ENCODE measurements around the gene SPDYE4. TPM values are rescaled to one million over a fixed set of nuclear protein-coding genes. Genes with fewer than 3 reads are reported as not detected.

Gene SPDYE4
- total RNA-seq, 4 donors from 2014 or later: not detected

DNA sequence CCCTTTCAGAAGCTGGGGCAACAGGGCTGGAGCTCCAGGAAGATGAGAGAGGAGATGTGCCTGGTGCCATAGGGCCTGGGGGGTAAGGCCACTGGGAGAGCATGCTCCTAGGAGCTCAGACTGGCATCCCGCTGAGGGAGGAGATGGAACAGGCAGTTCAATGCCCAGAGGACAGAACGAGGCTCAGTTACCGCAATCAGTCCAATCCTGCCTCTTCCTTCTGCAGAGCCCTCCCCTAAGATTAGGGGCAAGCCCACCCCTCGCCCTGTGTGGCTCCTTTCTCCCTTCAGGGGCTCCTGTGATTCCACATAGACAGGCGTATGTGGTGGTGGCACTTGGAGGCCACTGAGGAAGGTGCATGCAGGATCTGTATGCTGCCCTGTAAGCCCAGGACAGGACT lies 16.1 kb downstream of the SPDYE4 start:
- TF ChIP-seq EP300 (IDR thresholded peaks at IDR 0.05) (no peak), POLR2A (IDR thresholded peaks at IDR 0.05) (no peak), POLR2AphosphoS5 (IDR thresholded peaks at IDR 0.05) (no peak)
- TF ChIP-seq, protein P1, sequence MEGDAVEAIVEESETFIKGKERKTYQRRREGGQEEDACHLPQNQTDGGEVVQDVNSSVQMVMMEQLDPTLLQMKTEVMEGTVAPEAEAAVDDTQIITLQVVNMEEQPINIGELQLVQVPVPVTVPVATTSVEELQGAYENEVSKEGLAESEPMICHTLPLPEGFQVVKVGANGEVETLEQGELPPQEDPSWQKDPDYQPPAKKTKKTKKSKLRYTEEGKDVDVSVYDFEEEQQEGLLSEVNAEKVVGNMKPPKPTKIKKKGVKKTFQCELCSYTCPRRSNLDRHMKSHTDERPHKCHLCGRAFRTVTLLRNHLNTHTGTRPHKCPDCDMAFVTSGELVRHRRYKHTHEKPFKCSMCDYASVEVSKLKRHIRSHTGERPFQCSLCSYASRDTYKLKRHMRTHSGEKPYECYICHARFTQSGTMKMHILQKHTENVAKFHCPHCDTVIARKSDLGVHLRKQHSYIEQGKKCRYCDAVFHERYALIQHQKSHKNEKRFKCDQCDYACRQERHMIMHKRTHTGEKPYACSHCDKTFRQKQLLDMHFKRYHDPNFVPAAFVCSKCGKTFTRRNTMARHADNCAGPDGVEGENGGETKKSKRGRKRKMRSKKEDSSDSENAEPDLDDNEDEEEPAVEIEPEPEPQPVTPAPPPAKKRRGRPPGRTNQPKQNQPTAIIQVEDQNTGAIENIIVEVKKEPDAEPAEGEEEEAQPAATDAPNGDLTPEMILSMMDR (IDR thresholded peaks at IDR 0.05): no peak
- Histone ChIP-seq H3K36me3 (no peaks in the 10 kb centered on the region), H3K4me1 (peaks cover 0 to 16% (median 4%) of the 10 kb centered on the region in 3 donors), H3K4me3 (no peak overlapping the region), H3K27ac (no peak overlapping the region), H3K9me3 (no peaks in the 10 kb centered on the region), H3K27me3 (peaks cover 11% of the 10 kb centered on the region)
- 94% methylated on average over 2 of the region's 5 CpGs; no CpG with 5 or more reads in 1 of the 2 donors for WGBS, 2 donors (ENCODE audit: low coverage in 1 of 2)
- ATAC-seq: no peak

DNA sequence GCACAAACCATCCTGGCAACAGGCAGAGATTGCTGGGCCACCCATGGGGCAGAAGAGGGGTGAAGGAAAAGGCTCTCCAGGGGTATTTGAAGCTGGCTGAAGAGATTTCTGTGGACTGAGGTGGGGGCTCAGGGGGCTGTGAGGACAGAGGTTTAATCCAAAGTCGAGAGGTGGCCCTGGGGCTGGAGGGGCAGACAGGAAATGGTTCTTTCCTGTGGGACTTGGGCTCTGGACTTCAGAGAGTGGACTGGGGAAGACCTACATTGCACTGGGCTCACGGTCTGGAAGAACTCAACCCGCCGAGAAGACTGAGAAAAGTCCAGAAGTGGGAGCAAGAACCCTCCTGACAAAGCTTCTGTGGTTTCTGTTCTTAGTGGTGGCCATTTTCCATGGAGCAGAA lies 16.6 kb downstream of the SPDYE4 start:
- peaks cover 0 to 16% (median 4%) of the 10 kb centered on the region in 3 donors for H3K4me1 ChIP-seq
- TF ChIP-seq POLR2AphosphoS5 (IDR thresholded peaks at IDR 0.05) (no peak), POLR2A (IDR thresholded peaks at IDR 0.05) (no peak), EP300 (IDR thresholded peaks at IDR 0.05) (no peak)
- TF ChIP-seq, protein P1 (IDR thresholded peaks at IDR 0.05): no peak
- H3K4me3 ChIP-seq: no peak overlapping the region
- peaks cover 11% of the 10 kb centered on the region for H3K27me3 ChIP-seq
- 17 to 100% methylated on average over 1 of the region's 4 CpGs for WGBS, 2 donors (ENCODE audit: low coverage in 1 of 2)
- no peak overlapping the region for H3K27ac ChIP-seq
- no peak for ATAC-seq
- H3K9me3 ChIP-seq: no peaks in the 10 kb centered on the region
- no peaks in the 10 kb centered on the region for H3K36me3 ChIP-seq

DNA sequence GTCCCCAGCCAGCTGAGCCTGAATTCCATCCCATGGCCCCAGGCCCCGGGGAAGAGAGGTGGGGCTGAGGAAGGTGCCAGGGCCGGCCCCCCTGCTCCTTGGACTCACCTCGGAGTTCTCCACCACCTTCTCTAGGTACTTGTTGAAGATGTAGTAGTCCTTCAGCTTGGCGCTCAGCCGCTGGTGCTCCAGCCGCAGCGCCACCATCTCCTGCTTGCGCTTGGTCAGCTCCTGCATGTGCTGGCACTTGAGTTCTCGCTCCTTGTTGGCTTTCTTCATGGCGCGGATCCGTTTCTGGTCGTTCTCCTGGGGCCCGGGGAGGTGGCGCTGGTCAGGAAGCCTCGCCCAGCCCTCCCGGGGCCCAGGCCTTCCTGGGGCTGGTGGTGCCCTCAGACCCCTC lies 17.0 kb downstream of the SPDYE4 start:
- Histone ChIP-seq H3K9me3 (no peaks in the 10 kb centered on the region), H3K36me3 (no peaks in the 10 kb centered on the region), H3K27me3 (peaks cover 11% of the 10 kb centered on the region), H3K4me1 (peaks cover 0 to 14% (median 3%) of the 10 kb centered on the region in 3 donors), H3K27ac (no peak overlapping the region), H3K4me3 (no peak overlapping the region)
- ATAC-seq: no peak
- TF ChIP-seq EP300 (IDR thresholded peaks at IDR 0.05) (no peak), POLR2A (IDR thresholded peaks at IDR 0.05) (no peak), POLR2AphosphoS5 (IDR thresholded peaks at IDR 0.05) (no peak)
- TF ChIP-seq, protein P1 (IDR thresholded peaks at IDR 0.05): no peak
- 96 to 99% methylated on average over 5 to 8 of the region's 17 CpGs for WGBS, 2 donors (ENCODE audit: low coverage in 1 of 2)

DNA sequence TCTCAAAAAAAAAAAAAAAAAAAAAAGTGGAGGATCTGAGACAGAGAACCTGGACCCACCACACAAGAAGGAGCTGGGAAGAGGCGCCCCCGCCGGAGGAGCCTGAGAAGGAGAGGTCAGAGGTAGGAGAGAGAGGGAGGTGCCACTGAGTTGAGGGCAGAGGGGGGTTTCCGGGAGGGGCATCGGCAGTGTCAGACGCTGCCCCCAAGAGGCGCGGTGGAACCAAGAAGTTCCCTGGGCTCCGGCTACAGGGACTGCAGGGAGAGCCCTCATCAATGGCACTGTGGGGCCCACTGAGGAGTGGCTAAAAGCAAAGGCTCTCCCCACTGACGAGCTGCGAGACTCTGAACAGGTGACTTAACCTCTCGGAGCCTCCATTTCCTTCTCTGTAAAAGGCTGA lies 17.9 kb downstream of the SPDYE4 start:
- WGBS, 2 donors (ENCODE audit: low coverage in 1 of 2): 44 to 64% methylated on average over 3 to 10 of the region's 12 CpGs

DNA sequence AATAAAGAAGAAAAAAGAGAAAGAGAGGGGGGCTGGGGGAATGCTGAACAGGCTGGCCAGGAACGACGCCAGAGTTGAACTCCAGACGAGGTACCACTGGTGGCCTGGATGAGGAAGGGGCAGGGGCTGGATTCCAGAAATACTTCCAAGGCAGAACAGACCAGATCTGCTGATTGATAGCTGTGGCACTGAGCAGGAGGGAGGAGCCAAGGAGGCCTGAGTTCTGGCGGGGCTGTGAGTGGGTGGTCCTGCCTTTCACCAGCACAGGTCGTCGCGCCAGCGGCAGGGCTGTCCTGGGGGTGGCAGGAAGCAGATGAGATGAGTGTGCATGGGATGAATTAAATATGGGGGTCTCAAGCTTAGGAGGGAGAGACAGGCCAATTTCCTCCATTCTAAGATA lies 19.2 kb downstream of the SPDYE4 start:
- Histone ChIP-seq H3K27me3 (peaks cover 11% of the 10 kb centered on the region), H3K27ac (no peak overlapping the region), H3K9me3 (no peaks in the 10 kb centered on the region), H3K4me3 (no peak overlapping the region), H3K4me1 (no peaks in the 10 kb centered on the region), H3K36me3 (no peaks in the 10 kb centered on the region)
- TF ChIP-seq EP300 (IDR thresholded peaks at IDR 0.05) (no peak), POLR2AphosphoS5 (IDR thresholded peaks at IDR 0.05) (no peak), POLR2A (IDR thresholded peaks at IDR 0.05) (no peak)
- TF ChIP-seq, protein P1 (IDR thresholded peaks at IDR 0.05): no peak
- WGBS, 2 donors (ENCODE audit: low coverage in 1 of 2): 48 to 52% methylated on average over 6 to 8 of the region's 8 CpGs
- ATAC-seq: no peak

More for the DNA sequence above, 17.9 kb downstream of the SPDYE4 start:
- H3K27me3 ChIP-seq: peaks cover 11% of the 10 kb centered on the region
- no peaks in the 10 kb centered on the region for H3K9me3 ChIP-seq
- no peak for ATAC-seq
- peaks cover 0 to 5% (median 0%) of the 10 kb centered on the region in 3 donors for H3K4me1 ChIP-seq
- H3K27ac ChIP-seq: no peak overlapping the region
- peak overlapping the region in 1 of 2 donors; percentile 10 for H3K4me3 ChIP-seq
- no peaks in the 10 kb centered on the region for H3K36me3 ChIP-seq
- TF ChIP-seq POLR2A (IDR thresholded peaks at IDR 0.05): no peak
- TF ChIP-seq POLR2AphosphoS5 (IDR thresholded peaks at IDR 0.05): no peak
- TF ChIP-seq EP300 (IDR thresholded peaks at IDR 0.05): no peak
- TF ChIP-seq, protein P1 (IDR thresholded peaks at IDR 0.05): no peak
